ENCODE results near the gene ARPC2. TPM values are rescaled to one million over a fixed set of nuclear protein-coding genes. Genes with fewer than 3 reads are reported as not detected.

ARPC2 gene
- total and polyA plus RNA-seq, 2 of the 13 experiments (the other 11 are each of a cell fraction or from before 2014, with no cell fraction given), result 168 to 303 TPM

DNA sequence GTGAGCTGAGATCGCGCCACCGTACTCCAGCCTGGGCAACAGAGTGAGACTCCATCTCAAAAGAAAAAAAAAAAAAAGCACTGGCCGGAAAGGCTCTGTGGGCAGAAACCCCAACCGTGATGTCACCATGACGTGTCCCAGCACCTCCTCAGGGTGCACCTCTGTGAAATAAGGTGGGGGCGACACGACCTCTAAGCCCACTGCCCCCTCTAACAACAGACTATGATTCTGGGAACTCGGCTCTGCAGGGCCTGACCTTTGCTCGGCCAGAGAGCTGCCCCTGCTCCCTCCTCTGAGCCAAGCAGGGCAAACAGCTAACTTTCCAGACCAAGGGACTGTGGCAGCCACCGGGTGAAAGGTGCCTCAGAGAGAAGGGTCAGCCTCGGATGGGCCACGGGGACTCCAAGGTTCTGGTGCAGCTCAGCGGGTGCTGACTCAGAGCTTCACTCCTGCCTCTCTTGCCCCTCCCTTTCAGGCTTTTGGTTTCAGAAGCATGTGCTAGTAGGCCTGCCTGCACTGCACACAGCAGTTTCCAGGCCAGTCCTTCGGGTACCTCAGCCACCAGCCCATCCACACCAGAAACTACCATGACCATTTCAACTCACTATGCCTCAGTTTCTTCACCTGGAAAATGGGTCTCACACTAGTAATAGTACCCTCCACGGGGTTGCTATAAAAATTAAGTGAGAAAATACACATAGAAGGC is 67.3 kb downstream of the ARPC2 start (continued):
- TF ChIP-seq, protein P1, sequence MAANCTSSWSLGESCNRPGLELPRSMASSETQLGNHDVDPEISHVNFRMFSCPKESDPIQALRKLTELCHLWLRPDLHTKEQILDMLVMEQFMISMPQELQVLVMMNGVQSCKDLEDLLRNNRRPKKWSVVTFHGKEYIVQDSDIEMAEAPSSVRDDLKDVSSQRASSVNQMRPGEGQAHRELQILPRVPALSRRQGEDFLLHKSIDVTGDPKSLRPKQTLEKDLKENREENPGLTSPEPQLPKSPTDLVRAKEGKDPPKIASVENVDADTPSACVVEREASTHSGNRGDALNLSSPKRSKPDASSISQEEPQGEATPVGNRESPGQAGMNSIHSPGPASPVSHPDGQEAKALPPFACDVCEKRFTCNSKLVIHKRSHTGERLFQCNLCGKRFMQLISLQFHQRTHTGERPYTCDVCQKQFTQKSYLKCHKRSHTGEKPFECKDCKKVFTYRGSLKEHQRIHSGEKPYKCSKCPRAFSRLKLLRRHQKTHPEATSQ (CRISPR knock-in tag; IDR thresholded peaks at IDR 0.05; ENCODE audit: borderline replicate concordance), result no peak
- no peak for TF ChIP-seq ZNF777 (CRISPR knock-in tag; IDR thresholded peaks at IDR 0.05)
- 0 out of 2 replicates have a peak, but pooled peaks have one; percentile 20 for TF ChIP-seq ZBTB20 (CRISPR knock-in tag; IDR thresholded peaks at IDR 0.05; ENCODE audit: borderline replicate concordance, low read depth)
- TF ChIP-seq SPEN (CRISPR knock-in tag; IDR thresholded peaks at IDR 0.05; ENCODE audit: low read depth), result peak; percentile 79
- TF ChIP-seq, protein P2, sequence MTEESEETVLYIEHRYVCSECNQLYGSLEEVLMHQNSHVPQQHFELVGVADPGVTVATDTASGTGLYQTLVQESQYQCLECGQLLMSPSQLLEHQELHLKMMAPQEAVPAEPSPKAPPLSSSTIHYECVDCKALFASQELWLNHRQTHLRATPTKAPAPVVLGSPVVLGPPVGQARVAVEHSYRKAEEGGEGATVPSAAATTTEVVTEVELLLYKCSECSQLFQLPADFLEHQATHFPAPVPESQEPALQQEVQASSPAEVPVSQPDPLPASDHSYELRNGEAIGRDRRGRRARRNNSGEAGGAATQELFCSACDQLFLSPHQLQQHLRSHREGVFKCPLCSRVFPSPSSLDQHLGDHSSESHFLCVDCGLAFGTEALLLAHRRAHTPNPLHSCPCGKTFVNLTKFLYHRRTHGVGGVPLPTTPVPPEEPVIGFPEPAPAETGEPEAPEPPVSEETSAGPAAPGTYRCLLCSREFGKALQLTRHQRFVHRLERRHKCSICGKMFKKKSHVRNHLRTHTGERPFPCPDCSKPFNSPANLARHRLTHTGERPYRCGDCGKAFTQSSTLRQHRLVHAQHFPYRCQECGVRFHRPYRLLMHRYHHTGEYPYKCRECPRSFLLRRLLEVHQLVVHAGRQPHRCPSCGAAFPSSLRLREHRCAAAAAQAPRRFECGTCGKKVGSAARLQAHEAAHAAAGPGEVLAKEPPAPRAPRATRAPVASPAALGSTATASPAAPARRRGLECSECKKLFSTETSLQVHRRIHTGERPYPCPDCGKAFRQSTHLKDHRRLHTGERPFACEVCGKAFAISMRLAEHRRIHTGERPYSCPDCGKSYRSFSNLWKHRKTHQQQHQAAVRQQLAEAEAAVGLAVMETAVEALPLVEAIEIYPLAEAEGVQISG (CRISPR knock-in tag; IDR thresholded peaks at IDR 0.05), result 0 out of 2 replicates have a peak, but pooled peaks have one; percentile 34
- TF ChIP-seq RFX1 (IDR thresholded peaks at IDR 0.05), result no peak
- TF ChIP-seq ZNF563 (CRISPR knock-in tag; IDR thresholded peaks at IDR 0.05), result 0 out of 2 replicates have a peak, but pooled peaks have one; percentile 11
- TF ChIP-seq GABPB1 (CRISPR knock-in tag; IDR thresholded peaks at IDR 0.05), result peak; percentile 11; the same call in 1 of the 2 replicates
- TF ChIP-seq CBX5 (CRISPR knock-in tag; IDR thresholded peaks at IDR 0.05; ENCODE audit: borderline replicate concordance), result 0 out of 2 replicates have a peak, but pooled peaks have one; percentile 61
- TF ChIP-seq NCOA1 (CRISPR knock-in tag; IDR thresholded peaks at IDR 0.05), result no peak
- TF ChIP-seq, protein P3, sequence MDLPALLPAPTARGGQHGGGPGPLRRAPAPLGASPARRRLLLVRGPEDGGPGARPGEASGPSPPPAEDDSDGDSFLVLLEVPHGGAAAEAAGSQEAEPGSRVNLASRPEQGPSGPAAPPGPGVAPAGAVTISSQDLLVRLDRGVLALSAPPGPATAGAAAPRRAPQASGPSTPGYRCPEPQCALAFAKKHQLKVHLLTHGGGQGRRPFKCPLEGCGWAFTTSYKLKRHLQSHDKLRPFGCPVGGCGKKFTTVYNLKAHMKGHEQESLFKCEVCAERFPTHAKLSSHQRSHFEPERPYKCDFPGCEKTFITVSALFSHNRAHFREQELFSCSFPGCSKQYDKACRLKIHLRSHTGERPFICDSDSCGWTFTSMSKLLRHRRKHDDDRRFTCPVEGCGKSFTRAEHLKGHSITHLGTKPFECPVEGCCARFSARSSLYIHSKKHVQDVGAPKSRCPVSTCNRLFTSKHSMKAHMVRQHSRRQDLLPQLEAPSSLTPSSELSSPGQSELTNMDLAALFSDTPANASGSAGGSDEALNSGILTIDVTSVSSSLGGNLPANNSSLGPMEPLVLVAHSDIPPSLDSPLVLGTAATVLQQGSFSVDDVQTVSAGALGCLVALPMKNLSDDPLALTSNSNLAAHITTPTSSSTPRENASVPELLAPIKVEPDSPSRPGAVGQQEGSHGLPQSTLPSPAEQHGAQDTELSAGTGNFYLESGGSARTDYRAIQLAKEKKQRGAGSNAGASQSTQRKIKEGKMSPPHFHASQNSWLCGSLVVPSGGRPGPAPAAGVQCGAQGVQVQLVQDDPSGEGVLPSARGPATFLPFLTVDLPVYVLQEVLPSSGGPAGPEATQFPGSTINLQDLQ (CRISPR knock-in tag; IDR thresholded peaks at IDR 0.05), result no peak
- TF ChIP-seq, protein P4, sequence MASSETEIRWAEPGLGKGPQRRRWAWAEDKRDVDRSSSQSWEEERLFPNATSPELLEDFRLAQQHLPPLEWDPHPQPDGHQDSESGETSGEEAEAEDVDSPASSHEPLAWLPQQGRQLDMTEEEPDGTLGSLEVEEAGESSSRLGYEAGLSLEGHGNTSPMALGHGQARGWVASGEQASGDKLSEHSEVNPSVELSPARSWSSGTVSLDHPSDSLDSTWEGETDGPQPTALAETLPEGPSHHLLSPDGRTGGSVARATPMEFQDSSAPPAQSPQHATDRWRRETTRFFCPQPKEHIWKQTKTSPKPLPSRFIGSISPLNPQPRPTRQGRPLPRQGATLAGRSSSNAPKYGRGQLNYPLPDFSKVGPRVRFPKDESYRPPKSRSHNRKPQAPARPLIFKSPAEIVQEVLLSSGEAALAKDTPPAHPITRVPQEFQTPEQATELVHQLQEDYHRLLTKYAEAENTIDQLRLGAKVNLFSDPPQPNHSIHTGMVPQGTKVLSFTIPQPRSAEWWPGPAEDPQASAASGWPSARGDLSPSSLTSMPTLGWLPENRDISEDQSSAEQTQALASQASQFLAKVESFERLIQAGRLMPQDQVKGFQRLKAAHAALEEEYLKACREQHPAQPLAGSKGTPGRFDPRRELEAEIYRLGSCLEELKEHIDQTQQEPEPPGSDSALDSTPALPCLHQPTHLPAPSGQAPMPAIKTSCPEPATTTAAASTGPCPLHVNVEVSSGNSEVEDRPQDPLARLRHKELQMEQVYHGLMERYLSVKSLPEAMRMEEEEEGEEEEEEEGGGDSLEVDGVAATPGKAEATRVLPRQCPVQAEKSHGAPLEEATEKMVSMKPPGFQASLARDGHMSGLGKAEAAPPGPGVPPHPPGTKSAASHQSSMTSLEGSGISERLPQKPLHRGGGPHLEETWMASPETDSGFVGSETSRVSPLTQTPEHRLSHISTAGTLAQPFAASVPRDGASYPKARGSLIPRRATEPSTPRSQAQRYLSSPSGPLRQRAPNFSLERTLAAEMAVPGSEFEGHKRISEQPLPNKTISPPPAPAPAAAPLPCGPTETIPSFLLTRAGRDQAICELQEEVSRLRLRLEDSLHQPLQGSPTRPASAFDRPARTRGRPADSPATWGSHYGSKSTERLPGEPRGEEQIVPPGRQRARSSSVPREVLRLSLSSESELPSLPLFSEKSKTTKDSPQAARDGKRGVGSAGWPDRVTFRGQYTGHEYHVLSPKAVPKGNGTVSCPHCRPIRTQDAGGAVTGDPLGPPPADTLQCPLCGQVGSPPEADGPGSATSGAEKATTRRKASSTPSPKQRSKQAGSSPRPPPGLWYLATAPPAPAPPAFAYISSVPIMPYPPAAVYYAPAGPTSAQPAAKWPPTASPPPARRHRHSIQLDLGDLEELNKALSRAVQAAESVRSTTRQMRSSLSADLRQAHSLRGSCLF (CRISPR knock-in tag; IDR thresholded peaks at IDR 0.05; ENCODE audit: borderline replicate concordance), result no peak
- no peak for TF ChIP-seq IRX3 (CRISPR knock-in tag; IDR thresholded peaks at IDR 0.05; ENCODE audit: borderline replicate concordance, low read depth)
- TF ChIP-seq, protein P5, sequence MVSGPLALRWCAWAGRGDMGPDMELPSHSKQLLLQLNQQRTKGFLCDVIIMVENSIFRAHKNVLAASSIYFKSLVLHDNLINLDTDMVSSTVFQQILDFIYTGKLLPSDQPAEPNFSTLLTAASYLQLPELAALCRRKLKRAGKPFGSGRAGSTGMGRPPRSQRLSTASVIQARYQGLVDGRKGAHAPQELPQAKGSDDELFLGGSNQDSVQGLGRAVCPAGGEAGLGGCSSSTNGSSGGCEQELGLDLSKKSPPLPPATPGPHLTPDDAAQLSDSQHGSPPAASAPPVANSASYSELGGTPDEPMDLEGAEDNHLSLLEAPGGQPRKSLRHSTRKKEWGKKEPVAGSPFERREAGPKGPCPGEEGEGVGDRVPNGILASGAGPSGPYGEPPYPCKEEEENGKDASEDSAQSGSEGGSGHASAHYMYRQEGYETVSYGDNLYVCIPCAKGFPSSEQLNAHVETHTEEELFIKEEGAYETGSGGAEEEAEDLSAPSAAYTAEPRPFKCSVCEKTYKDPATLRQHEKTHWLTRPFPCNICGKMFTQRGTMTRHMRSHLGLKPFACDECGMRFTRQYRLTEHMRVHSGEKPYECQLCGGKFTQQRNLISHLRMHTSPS (CRISPR knock-in tag; IDR thresholded peaks at IDR 0.05; ENCODE audit: low read depth), result 0 out of 2 replicates have a peak, but pooled peaks have one; percentile 25
